ENCODE data around the gene SPATA22.

- TF ChIP-seq CTCF (IDR thresholded peaks at IDR 0.05; ENCODE audit: insufficient read depth, low read depth, low read length) (no peak), EZH2 (IDR thresholded peaks at IDR 0.05; ENCODE audit: insufficient read depth, low read length) (no peak)
Observed at GRCh38 chr17:3411070-3411469, 60.5 kb downstream of the SPATA22 start, which contains the start of gene OR3A3.

All from astrocyte (in vitro differentiated cells and primary cell).